ENCODE measurements around the gene TTLL10.
"Not testable (repeated sequence)": the region's sequence is repeated elsewhere in the genome, so short reads cannot be mapped to it uniquely, and the experiment has no call there.

The TTLL10 gene

GRCh38 chr1:1171546-1172340 is 1.9 kb upstream of the TTLL10 start:
- DNase-seq (ENCODE audit: low spot score) = no peak

GRCh38 chr1:1173061-1173792 is 453 bp upstream of the TTLL10 start:
- no peak for DNase-seq (ENCODE audit: low spot score)

- DNase-seq (ENCODE audit: low spot score) = no peak
Observed at GRCh38 chr1:1175221-1176062, 1.8 kb downstream of the TTLL10 start.

GRCh38 chr1:1176063-1176761 is 2.5 kb downstream of the TTLL10 start:
- not testable (repeated sequence) for DNase-seq (ENCODE audit: low spot score)

GRCh38 chr1:1176931-1177330 is 3.3 kb downstream of the TTLL10 start:
- no peak for DNase-seq (ENCODE audit: low spot score)

GRCh38 chr1:1177452-1178206 is 3.9 kb downstream of the TTLL10 start:
- DNase-seq (ENCODE audit: low spot score) = no peak

GRCh38 chr1:1178794-1179331 is 5.2 kb downstream of the TTLL10 start:
- DNase-seq (ENCODE audit: low spot score) = no peak

GRCh38 chr1:1179346-1179982 is 5.8 kb downstream of the TTLL10 start:
- DNase-seq (ENCODE audit: low spot score) = no peak

- no peak for DNase-seq (ENCODE audit: low spot score)
Observed at GRCh38 chr1:1179983-1180861, 6.5 kb downstream of the TTLL10 start.

GRCh38 chr1:1181129-1181937 is 7.7 kb downstream of the TTLL10 start:
- DNase-seq (ENCODE audit: low spot score) = no peak

- DNase-seq (ENCODE audit: low spot score) = no peak
Observed at GRCh38 chr1:1181938-1182410, 8.3 kb downstream of the TTLL10 start.

GRCh38 chr1:1182491-1183220 is 9.0 kb downstream of the TTLL10 start:
- DNase-seq (ENCODE audit: low spot score) = no peak

GRCh38 chr1:1183221-1183747 is 9.6 kb downstream of the TTLL10 start:
- DNase-seq (ENCODE audit: low spot score) = no peak

- DNase-seq (ENCODE audit: low spot score) = no peak
Observed at GRCh38 chr1:1183833-1184775, 10.4 kb downstream of the TTLL10 start.

GRCh38 chr1:1185101-1185765 is 11.6 kb downstream of the TTLL10 start:
- DNase-seq (ENCODE audit: low spot score) = no peak

- DNase-seq (ENCODE audit: low spot score) = no peak
Observed at GRCh38 chr1:1187938-1188337, 14.3 kb downstream of the TTLL10 start.

Data from activated CD4-positive, alpha-beta T cell treated with anti-CD3 and anti-CD28 coated beads, Interleukin-2, Interleukin-4, amounts not matched to agents 100 ng/mL and 50 ng/mL, durations not matched to agents 16 hours and 8 hours (primary cell).